GM12875 (cell line): Measurements from ENCODE around the gene FGD1.
A peak's percentile ranks its signal among the peaks of the same experiment; 100 is the strongest.

Experiments
- H3K4me3 ChIP-seq: one replicate; pipeline ENCODE4 v1.5.1; 2011; ENCODE audit warnings: low read depth, low read length, control low read depth
- TF ChIP-seq, protein P1 (sequence below): IDR thresholded peaks from 2 replicates; pipeline ENCODE4 v1.5.1; 2011; ENCODE audit warnings: low read depth, mild to moderate bottlenecking, control low read depth, inconsistent platforms, low read length, moderate library complexity, borderline replicate concordance; ENCODE audit not compliant: insufficient read depth

Gene FGD1

DNA sequence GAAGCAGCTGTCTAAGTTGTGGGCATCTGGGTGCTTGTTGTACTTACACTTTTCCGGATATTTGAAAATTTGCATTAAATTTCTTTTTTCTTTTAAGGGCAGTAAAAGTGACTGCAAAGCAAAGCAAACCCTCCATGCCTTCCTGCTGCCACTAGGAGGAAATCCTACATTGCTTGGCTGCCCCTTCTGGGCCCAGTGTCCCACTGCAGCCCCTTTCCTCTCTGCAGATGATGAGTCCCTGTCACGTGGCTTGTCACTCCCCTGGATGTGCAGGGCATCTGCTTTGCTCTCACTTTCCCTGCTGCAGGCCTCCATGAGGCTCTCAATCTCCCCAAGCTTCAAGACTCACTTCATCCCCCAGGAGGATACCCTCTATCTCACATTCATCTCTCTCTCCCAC lies 43.1 kb downstream of the FGD1 start:
- no peak overlapping the region for H3K4me3 ChIP-seq
- TF ChIP-seq, protein P1, sequence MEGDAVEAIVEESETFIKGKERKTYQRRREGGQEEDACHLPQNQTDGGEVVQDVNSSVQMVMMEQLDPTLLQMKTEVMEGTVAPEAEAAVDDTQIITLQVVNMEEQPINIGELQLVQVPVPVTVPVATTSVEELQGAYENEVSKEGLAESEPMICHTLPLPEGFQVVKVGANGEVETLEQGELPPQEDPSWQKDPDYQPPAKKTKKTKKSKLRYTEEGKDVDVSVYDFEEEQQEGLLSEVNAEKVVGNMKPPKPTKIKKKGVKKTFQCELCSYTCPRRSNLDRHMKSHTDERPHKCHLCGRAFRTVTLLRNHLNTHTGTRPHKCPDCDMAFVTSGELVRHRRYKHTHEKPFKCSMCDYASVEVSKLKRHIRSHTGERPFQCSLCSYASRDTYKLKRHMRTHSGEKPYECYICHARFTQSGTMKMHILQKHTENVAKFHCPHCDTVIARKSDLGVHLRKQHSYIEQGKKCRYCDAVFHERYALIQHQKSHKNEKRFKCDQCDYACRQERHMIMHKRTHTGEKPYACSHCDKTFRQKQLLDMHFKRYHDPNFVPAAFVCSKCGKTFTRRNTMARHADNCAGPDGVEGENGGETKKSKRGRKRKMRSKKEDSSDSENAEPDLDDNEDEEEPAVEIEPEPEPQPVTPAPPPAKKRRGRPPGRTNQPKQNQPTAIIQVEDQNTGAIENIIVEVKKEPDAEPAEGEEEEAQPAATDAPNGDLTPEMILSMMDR = no peak; the same call in 1 of the 2 replicates

DNA sequence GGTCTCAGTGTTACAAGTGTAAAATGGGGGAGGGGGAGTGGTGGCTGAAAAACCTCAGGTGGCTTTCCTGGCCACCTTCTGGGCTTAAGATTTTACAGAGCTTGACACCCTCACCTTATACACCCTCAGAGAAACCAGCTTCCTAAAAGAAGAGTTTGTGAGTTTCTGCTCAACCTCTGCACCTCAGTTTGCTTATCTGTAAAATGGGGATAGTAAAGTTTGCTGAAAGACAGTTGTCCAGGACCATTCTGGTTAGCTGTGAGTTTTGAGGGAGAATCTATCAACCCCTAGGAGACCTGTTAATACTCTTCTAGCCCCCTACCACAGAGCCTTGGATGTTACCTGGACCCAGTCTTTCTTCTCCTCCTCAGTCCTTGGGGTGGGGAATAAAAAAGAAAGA lies 46.1 kb downstream of the FGD1 start:
- TF ChIP-seq, protein P1 = no peak
- H3K4me3 ChIP-seq = no peak overlapping the region

DNA sequence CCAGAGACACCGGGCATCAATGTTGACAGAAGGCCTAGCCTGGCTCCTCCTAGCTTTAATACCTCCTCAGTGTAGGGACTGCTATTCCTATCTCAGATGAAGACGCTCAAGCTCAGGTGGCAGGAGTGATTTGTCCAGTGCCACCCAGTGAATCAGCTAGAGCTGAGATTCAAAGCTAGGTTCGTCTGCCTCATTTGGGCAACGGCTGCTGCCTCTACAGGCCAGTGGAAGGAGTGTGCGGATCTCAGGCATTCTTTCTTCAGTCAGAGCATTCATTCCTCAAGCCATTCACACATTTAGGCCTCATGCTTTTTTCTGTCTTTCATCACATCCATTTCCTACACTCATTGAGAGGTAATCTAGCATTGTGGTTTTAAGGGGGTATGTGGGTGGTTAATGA lies 48.6 kb downstream of the FGD1 start:
- no peak overlapping the region for H3K4me3 ChIP-seq
- TF ChIP-seq, protein P1 = no peak

DNA sequence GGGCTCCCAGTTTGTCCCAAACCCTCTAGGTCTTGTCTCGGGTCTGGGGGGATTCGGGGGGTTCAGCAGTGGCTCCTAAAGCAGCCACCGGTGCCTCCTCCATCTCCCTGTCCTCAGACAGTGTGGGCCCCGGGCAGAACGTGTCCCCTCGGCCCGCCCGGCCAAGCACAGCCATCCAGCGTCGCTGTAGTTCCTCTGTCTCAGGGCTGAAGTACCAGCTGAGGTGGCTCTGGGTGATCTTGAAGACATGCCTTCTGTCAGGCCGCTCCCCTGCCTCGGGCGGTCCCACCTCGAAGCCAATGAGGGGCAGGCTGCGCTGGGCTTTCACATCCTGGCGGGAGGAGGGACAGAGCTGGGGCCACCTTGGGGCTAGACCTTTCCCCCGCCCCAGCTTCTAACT lies 50.0 kb downstream of the FGD1 start:
- H3K4me3 ChIP-seq = no peak overlapping the region
- TF ChIP-seq, protein P1 = no peak

DNA sequence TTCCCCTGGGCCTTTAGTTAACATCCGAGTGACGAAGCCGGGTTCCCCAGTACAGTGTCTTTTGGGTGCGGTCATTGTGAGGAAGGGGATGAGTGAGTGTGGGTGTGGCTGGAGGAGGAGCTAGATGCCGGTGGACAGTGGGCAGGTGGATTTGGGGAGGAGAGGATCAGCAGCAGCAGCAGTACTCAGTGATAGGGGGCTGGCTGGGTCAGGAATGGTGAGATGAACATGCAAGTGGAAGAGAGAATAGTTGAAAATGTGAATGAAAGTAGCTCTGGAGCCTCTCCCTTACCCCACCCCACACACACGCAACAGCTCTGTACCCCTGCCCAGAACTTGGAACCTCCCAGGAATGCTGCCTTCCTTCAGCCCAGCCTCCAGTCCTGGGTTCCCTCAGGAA lies 51.3 kb downstream of the FGD1 start:
- TF ChIP-seq, protein P1 = no peak
- H3K4me3 ChIP-seq = no peak overlapping the region

DNA sequence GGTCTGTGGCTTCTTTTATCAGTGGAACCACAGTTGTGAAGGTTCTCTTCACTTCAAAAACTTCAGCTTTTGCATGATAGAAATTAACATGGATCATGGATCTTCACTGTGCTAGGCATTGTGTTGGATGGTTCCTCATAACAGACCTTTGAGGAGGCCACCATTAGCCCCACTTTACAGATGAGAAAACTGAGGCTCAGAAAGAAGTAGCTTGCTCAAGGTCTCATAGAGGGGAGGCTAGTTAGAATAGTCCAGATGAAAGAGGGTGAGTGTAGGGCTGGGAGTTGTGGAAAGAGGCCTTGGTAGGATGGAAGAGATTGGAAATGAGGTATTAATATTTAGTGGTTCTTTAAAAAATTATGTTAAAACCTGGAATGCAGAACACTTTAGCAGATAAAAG lies 53.2 kb downstream of the FGD1 start:
- TF ChIP-seq, protein P1 = no peak
- H3K4me3 ChIP-seq = no peak overlapping the region

DNA sequence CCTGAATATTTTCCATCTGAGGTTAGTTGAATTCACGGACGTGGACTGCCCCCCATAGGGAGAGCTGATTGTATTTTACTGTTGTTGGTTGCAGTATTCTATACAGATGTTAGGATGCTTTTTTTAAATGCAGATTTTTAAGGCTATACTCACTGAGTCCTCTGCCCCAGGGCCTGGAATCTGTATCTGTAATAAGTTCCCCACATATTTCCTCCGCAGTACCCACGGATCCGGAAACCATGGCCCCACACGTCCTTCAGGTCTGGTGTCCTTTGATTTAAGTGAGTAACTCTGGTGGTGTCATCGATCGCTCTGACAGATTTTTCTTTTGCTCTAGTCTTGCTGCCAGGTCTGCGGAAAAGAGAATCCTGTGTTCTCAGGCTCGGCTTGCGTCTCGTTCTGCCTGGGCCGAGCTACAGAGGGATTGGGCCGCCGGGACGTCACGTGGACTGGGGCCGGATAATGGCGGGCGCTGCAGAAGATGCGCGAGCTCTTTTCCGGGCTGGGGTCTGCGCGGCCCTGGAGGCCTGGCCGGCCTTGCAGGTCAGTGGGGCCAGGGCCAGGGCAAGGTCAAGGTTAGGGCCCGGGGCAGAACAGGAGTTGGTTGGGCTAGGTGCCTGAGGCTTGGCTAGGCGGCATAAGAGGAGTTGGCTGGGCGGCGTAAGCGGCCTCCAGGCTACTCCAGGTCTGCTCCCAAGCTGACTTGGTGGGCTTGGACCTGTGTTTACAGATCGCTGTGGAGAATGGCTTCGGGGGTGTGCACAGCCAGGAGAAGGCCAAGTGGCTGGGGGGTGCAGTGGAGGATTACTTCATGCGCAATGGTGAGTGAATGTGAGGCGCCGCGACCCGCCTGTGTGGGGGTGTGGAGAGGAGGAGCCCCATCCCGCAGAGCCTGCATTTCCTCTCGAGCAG lies 55.8 kb downstream of the FGD1 start, which contains the start of gene TSR2:
Gene TSR2, plus strand, starts transcription at position 445 of the 912 bp plus-strand sequence. Its CDS starts 18 bp downstream, at position 463.
- peak within 1 kb of the TSS; percentile 68 for H3K4me3 ChIP-seq
- TF ChIP-seq, protein P1 = no peak
